Osteoblast (primary cell): Measurements from ENCODE around the gene TAOK1. TPM values are rescaled to one million over a fixed set of nuclear protein-coding genes. Genes with fewer than 3 reads are reported as not detected.

Experiments used
- DNase-seq: peaks from one replicate; pipeline ENCODE4 v3.0.0; 2011; ENCODE audit warnings: low spot score, mixed read lengths; ENCODE audit not compliant: insufficient read length; ENCODE audit errors: missing footprints
- H2AFZ ChIP-seq: 2 replicates; pipeline ENCODE4 v1.6.0; 2011; ENCODE audit warnings: mild to moderate bottlenecking, low read length
- H3K27ac ChIP-seq: 2 replicates; pipeline ENCODE4 v1.5.1; 2011; ENCODE audit warnings: mild to moderate bottlenecking, low read depth, low read length, moderate library complexity
- H3K27me3 ChIP-seq: 2 replicates; pipeline ENCODE4 v1.6.0; 2012; ENCODE audit warnings: mild to moderate bottlenecking, control low read depth, inconsistent platforms, low read length, moderate library complexity; ENCODE audit not compliant: insufficient read depth
- H3K36me3 ChIP-seq: 2 replicates; pipeline ENCODE4 v1.5.1; 2011; ENCODE audit warnings: mild to moderate bottlenecking, low read length, control low read depth, moderate library complexity; ENCODE audit not compliant: insufficient read depth
- H3K4me1 ChIP-seq: 2 replicates; pipeline ENCODE4 v1.5.1; 2011; ENCODE audit warnings: mild to moderate bottlenecking, low read length, control low read depth, moderate library complexity; ENCODE audit not compliant: insufficient read depth
- H3K4me2 ChIP-seq: 2 replicates; pipeline ENCODE4 v1.6.0; 2011; ENCODE audit warnings: mild to moderate bottlenecking, low read length; ENCODE audit not compliant: insufficient read depth
- H3K4me3 ChIP-seq: fragments of 200-600 bp; sonication (generic); 3 replicates; pipeline ENCODE4 v1.5.1; 2012; ENCODE audit warnings: mild to moderate bottlenecking, low read length, inconsistent platforms; ENCODE audit not compliant: insufficient read depth
- H3K79me2 ChIP-seq: 2 replicates; pipeline ENCODE4 v1.6.0; 2012; ENCODE audit warnings: mild to moderate bottlenecking, low read length, control low read depth, inconsistent platforms; ENCODE audit not compliant: insufficient read depth
- H3K9me3 ChIP-seq: 2 replicates; pipeline ENCODE4 v1.5.1; 2011; ENCODE audit warnings: low read depth, low read length, control low read depth
- H4K20me1 ChIP-seq: 2 replicates; pipeline ENCODE4 v1.6.0; 2012; ENCODE audit warnings: mild to moderate bottlenecking, low read length, control low read depth; ENCODE audit not compliant: insufficient read depth
- CTCF ChIP-seq: IDR thresholded peaks from 2 replicates; pipeline ENCODE4 v1.5.1; 2011; ENCODE audit warnings: mild to moderate bottlenecking, low read depth, low read length, moderate library complexity; ENCODE audit errors: extremely low read depth
- total RNA-seq: library from RNA; depleted of rRNA; stranded (reverse); fragments of >200 nt; gene quantifications from 2 replicates; pipeline ENCODE4 v1.2.3, GENCODE V29; 2012

Gene TAOK1
- total RNA-seq, 1 donor, result 68.4 TPM

GRCh38 chr17:29572691-29573557 is 182.8 kb downstream of the TAOK1 start:
- H3K4me3 ChIP-seq, result peak overlapping the region; percentile 25
- peak overlapping the region; percentile 32 for H3K27ac ChIP-seq
- no peaks in the 10 kb centered on the region for H3K9me3 ChIP-seq
- peaks cover under 1% of the 10 kb centered on the region for H4K20me1 ChIP-seq
- no peaks in the 10 kb centered on the region for H3K27me3 ChIP-seq
- H3K4me1 ChIP-seq, result peaks cover 26% of the 10 kb centered on the region
- H3K79me2 ChIP-seq, result peaks cover 2% of the 10 kb centered on the region
- TF ChIP-seq CTCF, result peak; percentile 67
- H2AFZ ChIP-seq, result peak overlapping the region; percentile 10
- peak; percentile 99 for DNase-seq
- peaks cover 39% of the 10 kb centered on the region for H3K36me3 ChIP-seq
- peak overlapping the region; percentile 61 for H3K4me2 ChIP-seq

GRCh38 chr17:29573558-29573869 is 183.4 kb downstream of the TAOK1 start:
- Histone ChIP-seq H3K36me3 (peaks cover 39% of the 10 kb centered on the region), H3K4me3 (no peak overlapping the region), H3K4me2 (no peak overlapping the region), H3K79me2 (peaks cover 2% of the 10 kb centered on the region), H3K27me3 (no peaks in the 10 kb centered on the region), H3K27ac (no peak overlapping the region), H4K20me1 (peaks cover 5% of the 10 kb centered on the region), H2AFZ (no peak overlapping the region), H3K4me1 (peaks cover 28% of the 10 kb centered on the region), H3K9me3 (no peaks in the 10 kb centered on the region)
- peak; percentile 25 for DNase-seq
- no peak for TF ChIP-seq CTCF

GRCh38 chr17:29573871-29574731 is 183.9 kb downstream of the TAOK1 start:
- peak; percentile 76 for DNase-seq
- Histone ChIP-seq H2AFZ (no peak overlapping the region), H4K20me1 (peaks cover 11% of the 10 kb centered on the region), H3K27ac (no peak overlapping the region), H3K27me3 (no peaks in the 10 kb centered on the region), H3K4me2 (no peak overlapping the region), H3K9me3 (no peaks in the 10 kb centered on the region), H3K79me2 (peaks cover 2% of the 10 kb centered on the region), H3K4me1 (peaks cover 27% of the 10 kb centered on the region), H3K36me3 (peaks cover 40% of the 10 kb centered on the region), H3K4me3 (no peak overlapping the region)
- TF ChIP-seq CTCF, result no peak
